WTC11 (cell line): ENCODE measurements around the gene CEP131. TPM values are rescaled to one million over a fixed set of nuclear protein-coding genes. Genes with fewer than 3 reads are reported as not detected.

Experiments
- ATAC-seq: fragments of 200-7000 bp; cut with Tn5 transposase; 2 replicates; pipeline ENCODE4 v1.10.0; 2021; ENCODE audit warnings: mild to moderate bottlenecking, moderate library complexity
- CTCF ChIA-PET: fragments of 300-600 bp; sonication (Branson Sonifier 250); formaldehyde crosslinking; loops from one replicate; lab custom pipeline; 2021; ENCODE audit warnings: antibody characterized with exemption; lab: Charles Lee
- POLR2A ChIA-PET: fragments of 350-600 bp; sonication (Branson Sonifier 250); formaldehyde crosslinking; loops from one replicate; lab custom pipeline; 2021; ENCODE audit warnings: antibody characterized with exemption; lab: Charles Lee
- DNase-seq: peaks from one replicate; pipeline ENCODE4 v3.0.0; 2021; ENCODE audit warnings: low spot score
- H3K27ac Mint-ChIP-seq: 2 replicates; pipeline ENCODE4 v1.8.0; 2021; ENCODE audit warnings: mixed read lengths
- H3K27me3 Mint-ChIP-seq: 2 replicates; pipeline ENCODE4 v1.8.0; 2021; ENCODE audit warnings: low read depth, mild to moderate bottlenecking, moderate library complexity, mixed read lengths
- H3K36me3 Mint-ChIP-seq: 2 replicates; pipeline ENCODE4 v1.8.0; 2021; ENCODE audit warnings: mixed read lengths
- H3K4me1 Mint-ChIP-seq: 2 replicates; pipeline ENCODE4 v1.8.0; 2022; ENCODE audit warnings: mixed read lengths
- H3K4me3 Mint-ChIP-seq: 2 replicates; pipeline ENCODE4 v1.8.0; 2021; ENCODE audit warnings: mild to moderate bottlenecking, moderate library complexity, mixed read lengths
- H3K9me3 Mint-ChIP-seq: 2 replicates; pipeline ENCODE4 v1.8.0; 2021; ENCODE audit warnings: mixed read lengths
- FOXJ3 ChIP-seq: sonication (generic); formaldehyde crosslinking; IDR thresholded peaks from 2 replicates; pipeline ENCODE4 v1.9.0; 2021; ENCODE audit warnings: missing genetic modification reagents, mild to moderate bottlenecking, borderline replicate concordance
- GRHL2 ChIP-seq: fragments of 250-450 bp; sonication (Bioruptor Pico); IDR thresholded peaks from 2 replicates; pipeline ENCODE4 v1.8.0; 2022; ENCODE audit warnings: mild to moderate bottlenecking, moderate library complexity; ENCODE audit not compliant: insufficient replicate concordance, severe bottlenecking
- KAT7 ChIP-seq: sonication (generic); formaldehyde crosslinking; IDR thresholded peaks from 2 replicates; pipeline ENCODE4 v1.8.1; 2023; ENCODE audit warnings: missing genetic modification reagents, mild to moderate bottlenecking, borderline replicate concordance
- PRRX2 ChIP-seq: fragments of 250-450 bp; sonication (Bioruptor Pico); IDR thresholded peaks from 2 replicates; pipeline ENCODE4 v1.8.0; 2021; ENCODE audit warnings: mild to moderate bottlenecking
- RELA ChIP-seq: sonication (generic); formaldehyde crosslinking; IDR thresholded peaks from 2 replicates; pipeline ENCODE4 v1.8.1; 2022; ENCODE audit warnings: missing genetic modification reagents, mild to moderate bottlenecking, borderline replicate concordance
- RORB ChIP-seq: fragments of 250-450 bp; sonication (Bioruptor Pico); IDR thresholded peaks from 2 replicates; pipeline ENCODE4 v1.9.0; 2021; ENCODE audit warnings: mild to moderate bottlenecking
- TP53 ChIP-seq: sonication (generic); formaldehyde crosslinking; IDR thresholded peaks from 2 replicates; pipeline ENCODE4 v1.8.1; 2023; ENCODE audit warnings: mild to moderate bottlenecking, missing genetic modification reagents
- ZNF396 ChIP-seq: fragments of 250-450 bp; sonication (Bioruptor Pico); IDR thresholded peaks from 2 replicates; pipeline ENCODE4 v1.8.0; 2021; ENCODE audit warnings: mild to moderate bottlenecking, moderate library complexity, borderline replicate concordance
- total RNA-seq: library from RNA; stranded (reverse); gene quantifications from 3 replicates; pipeline ENCODE4 v1.2.3, GENCODE V29; 2021
- TF ChIP-seq, protein P1 (sequence below): sonication (generic); formaldehyde crosslinking; IDR thresholded peaks from 2 replicates; pipeline ENCODE4 v1.8.1; 2022; ENCODE audit warnings: mild to moderate bottlenecking, moderate library complexity, missing genetic modification reagents
- TF ChIP-seq, protein P2 (sequence below): fragments of 250-450 bp; sonication (Bioruptor Pico); conservative IDR thresholded peaks from 2 replicates; pipeline ENCODE4 v1.9.0; 2021; ENCODE audit warnings: mild to moderate bottlenecking
- TF ChIP-seq, protein P3 (sequence below): fragments of 250-450 bp; sonication (Bioruptor Pico); IDR thresholded peaks from 2 replicates; pipeline ENCODE4 v1.9.0; 2021; ENCODE audit warnings: mild to moderate bottlenecking
- TF ChIP-seq, protein P4 (sequence below): sonication (generic); formaldehyde crosslinking; IDR thresholded peaks from 2 replicates; pipeline ENCODE4 v1.8.1; 2023; ENCODE audit warnings: mild to moderate bottlenecking, missing genetic modification reagents, moderate library complexity
- TF ChIP-seq, protein P5 (sequence below): fragments of 200-600 bp; IDR thresholded peaks from 2 replicates; pipeline ENCODE4 v1.8.0; 2022; ENCODE audit warnings: antibody characterized with exemption
- TF ChIP-seq, protein P6 (sequence below): sonication (generic); formaldehyde crosslinking; IDR thresholded peaks from 2 replicates; pipeline ENCODE4 v1.8.0; 2022; ENCODE audit warnings: mild to moderate bottlenecking, missing genetic modification reagents
- TF ChIP-seq, protein P7 (sequence below): sonication (generic); formaldehyde crosslinking; IDR thresholded peaks from 2 replicates; pipeline ENCODE4 v1.8.0; 2023; ENCODE audit warnings: missing genetic modification reagents

Gene CEP131
- total RNA-seq, 1 experiment from 2014 or later, result 35.2 TPM

DNA sequence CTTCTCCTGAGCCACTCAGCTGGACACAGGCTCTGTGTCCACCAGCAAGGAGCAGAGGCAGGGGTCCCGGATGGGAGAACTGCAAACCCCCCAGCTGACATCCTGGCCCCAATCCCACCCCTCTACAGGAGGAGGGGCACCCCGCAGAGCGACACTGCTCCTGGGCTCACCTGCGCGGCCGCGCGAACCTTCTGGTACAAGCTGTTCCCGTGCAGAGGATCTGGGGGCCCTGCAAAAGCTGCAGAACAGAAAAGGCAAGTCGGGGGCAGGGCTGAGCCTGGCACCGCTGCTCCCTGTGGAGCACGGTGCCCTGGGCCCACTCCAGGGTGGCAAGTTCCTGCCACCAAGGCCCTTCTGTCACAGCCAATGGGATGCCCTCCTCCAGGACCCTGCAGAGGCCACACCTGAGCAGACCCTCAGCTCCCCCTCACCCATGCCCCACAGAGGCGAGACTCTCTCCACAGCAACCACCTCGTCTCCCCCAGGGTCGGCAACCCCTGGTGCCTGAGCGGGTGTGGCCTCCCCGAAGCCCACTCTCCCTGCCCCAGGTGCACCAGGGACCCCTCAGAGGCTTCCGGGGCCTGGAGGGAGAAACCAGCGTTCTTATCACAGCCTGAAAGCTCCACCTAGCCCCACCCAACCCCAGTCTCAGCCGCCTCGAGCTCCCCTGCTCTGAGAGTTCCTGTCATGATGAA lies 11.2 kb upstream of the CEP131 start:
- CTCF ChIA-PET, result no interaction called here
- POLR2A ChIA-PET, result no interaction called here
- H3K9me3 Mint-ChIP-seq, result no peaks in the 10 kb centered on the region

More for the DNA sequence above, 11.2 kb upstream of the CEP131 start:
- peaks cover 14% of the 10 kb centered on the region for H3K36me3 Mint-ChIP-seq
- TF ChIP-seq, protein P1, sequence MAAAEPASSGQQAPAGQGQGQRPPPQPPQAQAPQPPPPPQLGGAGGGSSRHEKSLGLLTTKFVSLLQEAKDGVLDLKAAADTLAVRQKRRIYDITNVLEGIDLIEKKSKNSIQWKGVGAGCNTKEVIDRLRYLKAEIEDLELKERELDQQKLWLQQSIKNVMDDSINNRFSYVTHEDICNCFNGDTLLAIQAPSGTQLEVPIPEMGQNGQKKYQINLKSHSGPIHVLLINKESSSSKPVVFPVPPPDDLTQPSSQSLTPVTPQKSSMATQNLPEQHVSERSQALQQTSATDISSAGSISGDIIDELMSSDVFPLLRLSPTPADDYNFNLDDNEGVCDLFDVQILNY (CRISPR knock-in tag), result no peak
- TF ChIP-seq FOXJ3 (CRISPR knock-in tag) (no peak), GRHL2 (CRISPR knock-in tag) (no peak), PRRX2 (CRISPR knock-in tag) (no peak), RORB (CRISPR knock-in tag) (no peak), TP53 (CRISPR knock-in tag) (no peak), KAT7 (CRISPR knock-in tag) (no peak), RELA (CRISPR knock-in tag) (no peak), ZNF396 (no peak)
- TF ChIP-seq, protein P2, sequence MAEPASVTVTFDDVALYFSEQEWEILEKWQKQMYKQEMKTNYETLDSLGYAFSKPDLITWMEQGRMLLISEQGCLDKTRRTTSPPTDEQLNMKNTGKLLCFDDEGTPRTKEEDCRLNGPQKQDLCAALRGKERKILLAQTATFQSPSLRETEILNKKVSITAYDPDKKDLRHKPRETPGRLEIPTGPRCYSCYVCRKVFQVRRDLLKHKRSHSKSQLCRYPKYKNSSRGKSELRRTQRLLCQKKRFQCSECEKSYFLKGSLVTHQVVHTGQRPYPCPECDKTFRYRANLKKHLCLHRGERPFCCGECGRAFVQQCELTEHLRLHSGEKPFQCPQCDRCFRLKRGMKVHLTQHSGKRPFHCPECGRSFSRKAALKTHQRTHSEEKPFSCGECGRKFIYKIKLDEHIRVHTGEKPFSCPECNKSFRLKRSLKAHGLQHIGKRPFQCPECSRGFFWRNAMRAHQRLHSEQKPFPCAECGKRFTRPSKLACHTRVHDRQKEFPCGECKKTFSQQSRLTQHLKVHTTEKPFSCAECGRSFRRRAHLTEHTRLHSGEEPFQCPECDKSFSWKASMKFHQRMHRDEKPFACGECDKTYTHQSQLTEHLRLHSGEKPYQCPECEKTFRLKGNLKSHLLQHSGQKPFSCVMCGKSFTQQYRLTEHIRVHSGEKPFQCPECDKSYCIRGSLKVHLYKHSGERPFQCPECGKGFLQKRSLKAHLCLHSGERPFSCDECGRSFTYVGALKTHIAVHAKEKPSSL (CRISPR knock-in tag), result no peak
- TF ChIP-seq, protein P3, sequence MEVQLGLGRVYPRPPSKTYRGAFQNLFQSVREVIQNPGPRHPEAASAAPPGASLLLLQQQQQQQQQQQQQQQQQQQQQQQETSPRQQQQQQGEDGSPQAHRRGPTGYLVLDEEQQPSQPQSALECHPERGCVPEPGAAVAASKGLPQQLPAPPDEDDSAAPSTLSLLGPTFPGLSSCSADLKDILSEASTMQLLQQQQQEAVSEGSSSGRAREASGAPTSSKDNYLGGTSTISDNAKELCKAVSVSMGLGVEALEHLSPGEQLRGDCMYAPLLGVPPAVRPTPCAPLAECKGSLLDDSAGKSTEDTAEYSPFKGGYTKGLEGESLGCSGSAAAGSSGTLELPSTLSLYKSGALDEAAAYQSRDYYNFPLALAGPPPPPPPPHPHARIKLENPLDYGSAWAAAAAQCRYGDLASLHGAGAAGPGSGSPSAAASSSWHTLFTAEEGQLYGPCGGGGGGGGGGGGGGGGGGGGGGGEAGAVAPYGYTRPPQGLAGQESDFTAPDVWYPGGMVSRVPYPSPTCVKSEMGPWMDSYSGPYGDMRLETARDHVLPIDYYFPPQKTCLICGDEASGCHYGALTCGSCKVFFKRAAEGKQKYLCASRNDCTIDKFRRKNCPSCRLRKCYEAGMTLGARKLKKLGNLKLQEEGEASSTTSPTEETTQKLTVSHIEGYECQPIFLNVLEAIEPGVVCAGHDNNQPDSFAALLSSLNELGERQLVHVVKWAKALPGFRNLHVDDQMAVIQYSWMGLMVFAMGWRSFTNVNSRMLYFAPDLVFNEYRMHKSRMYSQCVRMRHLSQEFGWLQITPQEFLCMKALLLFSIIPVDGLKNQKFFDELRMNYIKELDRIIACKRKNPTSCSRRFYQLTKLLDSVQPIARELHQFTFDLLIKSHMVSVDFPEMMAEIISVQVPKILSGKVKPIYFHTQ (CRISPR knock-in tag), result no peak
- TF ChIP-seq, protein P4, sequence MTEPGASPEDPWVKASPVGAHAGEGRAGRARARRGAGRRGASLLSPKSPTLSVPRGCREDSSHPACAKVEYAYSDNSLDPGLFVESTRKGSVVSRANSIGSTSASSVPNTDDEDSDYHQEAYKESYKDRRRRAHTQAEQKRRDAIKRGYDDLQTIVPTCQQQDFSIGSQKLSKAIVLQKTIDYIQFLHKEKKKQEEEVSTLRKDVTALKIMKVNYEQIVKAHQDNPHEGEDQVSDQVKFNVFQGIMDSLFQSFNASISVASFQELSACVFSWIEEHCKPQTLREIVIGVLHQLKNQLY (CRISPR knock-in tag), result no peak
- TF ChIP-seq, protein P5, sequence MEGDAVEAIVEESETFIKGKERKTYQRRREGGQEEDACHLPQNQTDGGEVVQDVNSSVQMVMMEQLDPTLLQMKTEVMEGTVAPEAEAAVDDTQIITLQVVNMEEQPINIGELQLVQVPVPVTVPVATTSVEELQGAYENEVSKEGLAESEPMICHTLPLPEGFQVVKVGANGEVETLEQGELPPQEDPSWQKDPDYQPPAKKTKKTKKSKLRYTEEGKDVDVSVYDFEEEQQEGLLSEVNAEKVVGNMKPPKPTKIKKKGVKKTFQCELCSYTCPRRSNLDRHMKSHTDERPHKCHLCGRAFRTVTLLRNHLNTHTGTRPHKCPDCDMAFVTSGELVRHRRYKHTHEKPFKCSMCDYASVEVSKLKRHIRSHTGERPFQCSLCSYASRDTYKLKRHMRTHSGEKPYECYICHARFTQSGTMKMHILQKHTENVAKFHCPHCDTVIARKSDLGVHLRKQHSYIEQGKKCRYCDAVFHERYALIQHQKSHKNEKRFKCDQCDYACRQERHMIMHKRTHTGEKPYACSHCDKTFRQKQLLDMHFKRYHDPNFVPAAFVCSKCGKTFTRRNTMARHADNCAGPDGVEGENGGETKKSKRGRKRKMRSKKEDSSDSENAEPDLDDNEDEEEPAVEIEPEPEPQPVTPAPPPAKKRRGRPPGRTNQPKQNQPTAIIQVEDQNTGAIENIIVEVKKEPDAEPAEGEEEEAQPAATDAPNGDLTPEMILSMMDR, result no peak
- TF ChIP-seq, protein P6, sequence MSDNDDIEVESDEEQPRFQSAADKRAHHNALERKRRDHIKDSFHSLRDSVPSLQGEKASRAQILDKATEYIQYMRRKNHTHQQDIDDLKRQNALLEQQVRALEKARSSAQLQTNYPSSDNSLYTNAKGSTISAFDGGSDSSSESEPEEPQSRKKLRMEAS (CRISPR knock-in tag), result no peak
- TF ChIP-seq, protein P7, sequence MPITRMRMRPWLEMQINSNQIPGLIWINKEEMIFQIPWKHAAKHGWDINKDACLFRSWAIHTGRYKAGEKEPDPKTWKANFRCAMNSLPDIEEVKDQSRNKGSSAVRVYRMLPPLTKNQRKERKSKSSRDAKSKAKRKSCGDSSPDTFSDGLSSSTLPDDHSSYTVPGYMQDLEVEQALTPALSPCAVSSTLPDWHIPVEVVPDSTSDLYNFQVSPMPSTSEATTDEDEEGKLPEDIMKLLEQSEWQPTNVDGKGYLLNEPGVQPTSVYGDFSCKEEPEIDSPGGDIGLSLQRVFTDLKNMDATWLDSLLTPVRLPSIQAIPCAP (CRISPR knock-in tag), result no peak
- no peak overlapping the region for H3K4me3 Mint-ChIP-seq
- no peaks in the 10 kb centered on the region; the same call in 1 of the 2 replicates for H3K27me3 Mint-ChIP-seq
- DNase-seq (no peak), ATAC-seq (no peak)
- H3K4me1 Mint-ChIP-seq, result peaks cover 5% of the 10 kb centered on the region
- no peak overlapping the region for H3K27ac Mint-ChIP-seq
